WTC11 (cell line): ENCODE results near the gene SYNE3. TPM values are rescaled to one million over a fixed set of nuclear protein-coding genes. Genes with fewer than 3 reads are reported as not detected.

Experiments used
- ATAC-seq: fragments of 200-7000 bp; cut with Tn5 transposase; 2 replicates; pipeline ENCODE4 v1.10.0; 2021; ENCODE audit warnings: mild to moderate bottlenecking, moderate library complexity
- Bru-seq: library from RNA; stranded (reverse); fragments of 400-500 nt; gene quantifications from one replicate; lab custom pipeline; 2021; lab: Mats Ljungman, UMichigan
- CTCF ChIA-PET: fragments of 300-600 bp; sonication (Branson Sonifier 250); formaldehyde crosslinking; loops from one replicate; lab custom pipeline; 2021; ENCODE audit warnings: antibody characterized with exemption; lab: Charles Lee
- POLR2A ChIA-PET: fragments of 350-600 bp; sonication (Branson Sonifier 250); formaldehyde crosslinking; loops from one replicate; lab custom pipeline; 2021; ENCODE audit warnings: antibody characterized with exemption; lab: Charles Lee
- DNase-seq: peaks from one replicate; pipeline ENCODE4 v3.0.0; 2021; ENCODE audit warnings: low spot score
- H3K27ac Mint-ChIP-seq: 2 replicates; pipeline ENCODE4 v1.8.0; 2021; ENCODE audit warnings: mixed read lengths
- H3K27me3 Mint-ChIP-seq: 2 replicates; pipeline ENCODE4 v1.8.0; 2021; ENCODE audit warnings: low read depth, mild to moderate bottlenecking, moderate library complexity, mixed read lengths
- H3K36me3 Mint-ChIP-seq: 2 replicates; pipeline ENCODE4 v1.8.0; 2021; ENCODE audit warnings: mixed read lengths
- H3K4me1 Mint-ChIP-seq: 2 replicates; pipeline ENCODE4 v1.8.0; 2022; ENCODE audit warnings: mixed read lengths
- H3K4me3 Mint-ChIP-seq: 2 replicates; pipeline ENCODE4 v1.8.0; 2021; ENCODE audit warnings: mild to moderate bottlenecking, moderate library complexity, mixed read lengths
- H3K9me3 Mint-ChIP-seq: 2 replicates; pipeline ENCODE4 v1.8.0; 2021; ENCODE audit warnings: mixed read lengths
- ATF6 ChIP-seq: sonication (generic); formaldehyde crosslinking; IDR thresholded peaks from 2 replicates; pipeline ENCODE4 v1.8.1; 2023; ENCODE audit warnings: mild to moderate bottlenecking, missing genetic modification reagents
- CBFB ChIP-seq: sonication (generic); formaldehyde crosslinking; IDR thresholded peaks from 2 replicates; pipeline ENCODE4 v1.8.1; 2022; ENCODE audit warnings: mild to moderate bottlenecking, low read depth, missing genetic modification reagents
- CREM ChIP-seq: sonication (generic); formaldehyde crosslinking; IDR thresholded peaks from 2 replicates; pipeline ENCODE4 v1.8.1; 2022; ENCODE audit warnings: mild to moderate bottlenecking, missing genetic modification reagents, moderate library complexity
- E2F1 ChIP-seq: sonication (generic); formaldehyde crosslinking; IDR thresholded peaks from 2 replicates; pipeline ENCODE4 v1.8.0; 2022; ENCODE audit warnings: mild to moderate bottlenecking, missing genetic modification reagents
- E2F5 ChIP-seq: sonication (generic); formaldehyde crosslinking; IDR thresholded peaks from 2 replicates; pipeline ENCODE4 v1.8.1; 2022; ENCODE audit warnings: mild to moderate bottlenecking, moderate library complexity, missing genetic modification reagents
- EMX1 ChIP-seq: fragments of 250-450 bp; sonication (Bioruptor Pico); IDR thresholded peaks from 2 replicates; pipeline ENCODE4 v1.8.0; 2021; ENCODE audit warnings: mild to moderate bottlenecking
- ESRRA ChIP-seq: sonication (generic); formaldehyde crosslinking; IDR thresholded peaks from 2 replicates; pipeline ENCODE4 v1.8.1; 2022; ENCODE audit warnings: mild to moderate bottlenecking, missing genetic modification reagents, borderline replicate concordance
- FOXP1 ChIP-seq: sonication (generic); formaldehyde crosslinking; IDR thresholded peaks from 2 replicates; pipeline ENCODE4 v1.8.0; 2022; ENCODE audit warnings: missing genetic modification reagents, mild to moderate bottlenecking, moderate library complexity, borderline replicate concordance
- KAT7 ChIP-seq: sonication (generic); formaldehyde crosslinking; IDR thresholded peaks from 2 replicates; pipeline ENCODE4 v1.8.1; 2023; ENCODE audit warnings: missing genetic modification reagents, mild to moderate bottlenecking, borderline replicate concordance
- MXD4 ChIP-seq: fragments of 250-450 bp; sonication (Bioruptor Pico); IDR thresholded peaks from 2 replicates; pipeline ENCODE4 v1.8.0; 2021; ENCODE audit warnings: mild to moderate bottlenecking, moderate library complexity, borderline replicate concordance
- NR2C2 ChIP-seq: sonication (generic); formaldehyde crosslinking; IDR thresholded peaks from 2 replicates; pipeline ENCODE4 v1.8.0; 2022; ENCODE audit warnings: mild to moderate bottlenecking, missing genetic modification reagents
- SMAD3 ChIP-seq: sonication (generic); formaldehyde crosslinking; IDR thresholded peaks from 2 replicates; pipeline ENCODE4 v1.8.0; 2022; ENCODE audit warnings: missing genetic modification reagents, mild to moderate bottlenecking, borderline replicate concordance
- SP1 ChIP-seq: sonication (generic); formaldehyde crosslinking; conservative IDR thresholded peaks from 2 replicates; pipeline ENCODE4 v1.8.1; 2022; ENCODE audit warnings: missing genetic modification reagents
- TEAD1 ChIP-seq: sonication (generic); formaldehyde crosslinking; IDR thresholded peaks from 2 replicates; pipeline ENCODE4 v1.8.0; 2022; ENCODE audit warnings: mild to moderate bottlenecking, missing genetic modification reagents
- ZNF121 ChIP-seq: sonication (generic); formaldehyde crosslinking; IDR thresholded peaks from 2 replicates; pipeline ENCODE4 v1.8.0; 2023; ENCODE audit warnings: missing genetic modification reagents
- ZNF425 ChIP-seq: fragments of 250-450 bp; sonication (Bioruptor Pico); conservative IDR thresholded peaks from 2 replicates; pipeline ENCODE4 v1.9.0; 2021; ENCODE audit warnings: mild to moderate bottlenecking
- ZNF671 ChIP-seq: fragments of 250-450 bp; sonication (Bioruptor Pico); IDR thresholded peaks from 2 replicates; pipeline ENCODE4 v1.8.0; 2021; ENCODE audit warnings: mild to moderate bottlenecking
- long read RNA-seq, 3 experiments: library from RNA in 1 of 3; library from capped mRNA in 1 of 3; library from polyadenylated mRNA in 1 of 3; unstranded in 2 of 3; stranded (forward) in 1 of 3; transcript quantifications; one replicate each; pipeline ENCODE4 v2.0.0, GENCODE V29; 2021
- total RNA-seq: library from RNA; stranded (reverse); gene quantifications from 3 replicates; pipeline ENCODE4 v1.2.3, GENCODE V29; 2021

Gene SYNE3
- total RNA-seq (0.21 to 0.34 TPM (median 0.24 TPM) in 3 replicates), Bru-seq, nascent RNA (percentile 10 among the genes with signal in this experiment)
- long read RNA-seq, experiment 1: 0 reads
- long read RNA-seq, experiment 2: 0 reads
- long read RNA-seq, experiment 3: 0 reads

- no peak for TF ChIP-seq ATF6 (CRISPR knock-in tag)
- no peak for TF ChIP-seq ZNF671 (CRISPR knock-in tag)
- TF ChIP-seq FOXP1 (CRISPR knock-in tag): no peak
- H3K27me3 Mint-ChIP-seq: peaks cover 39% of the 10 kb centered on the region
- no peaks in the 10 kb centered on the region for H3K36me3 Mint-ChIP-seq
- POLR2A ChIA-PET: interaction anchor here (1.6 kb wide), 1 partner anchor 18 kb away, joined by 4 read pairs; no protein-coding TSS in a partner anchor
- peaks cover 13% of the 10 kb centered on the region for H3K4me1 Mint-ChIP-seq
- H3K9me3 Mint-ChIP-seq: no peaks in the 10 kb centered on the region
- no peak within 1 kb of the TSS for H3K27ac Mint-ChIP-seq
- peak within 1 kb of the TSS; percentile 68 for H3K4me3 Mint-ChIP-seq
- CTCF ChIA-PET: interaction anchor here (0.5 to 4.9 kb wide), 14 partner anchors 9 to 277 kb away, joined by 3 to 30 read pairs (median 5); no protein-coding TSS in a partner anchor
- DNase-seq (peak; percentile 32), ATAC-seq (peak; percentile 56)
These were observed at the start of gene SYNE3 for GRCh38 chr14:95516554-95517181. Gene SYNE3 (minus strand): TSS chr14:95516650. CDS start chr14:95475821, 40,829 bp downstream.

GRCh38 chr14:95564060-95564459, 47.6 kb upstream of the SYNE3 start:
- CTCF ChIA-PET: interaction anchor here (1.0 to 4.2 kb wide), 5 partner anchors 102 to 535 kb away, joined by 3 to 32 read pairs (median 5); no protein-coding TSS in a partner anchor

GRCh38 chr14:95562892-95563685, 46.6 kb upstream of the SYNE3 start:
- TF ChIP-seq KAT7 (CRISPR knock-in tag) (no peak), ESRRA (CRISPR knock-in tag) (no peak), E2F1 (CRISPR knock-in tag) (no peak), CREM (CRISPR knock-in tag) (no peak), MXD4 (no peak), ATF6 (CRISPR knock-in tag) (no peak), ZNF425 (no peak), CBFB (CRISPR knock-in tag) (no peak), NR2C2 (no peak), EMX1 (CRISPR knock-in tag) (no peak), TEAD1 (CRISPR knock-in tag) (no peak), E2F5 (no peak), SMAD3 (CRISPR knock-in tag) (no peak)
- Mint-ChIP-seq H3K4me1 (peaks cover 22% of the 10 kb centered on the region), H3K27me3 (peaks cover 28% of the 10 kb centered on the region), H3K27ac (no peak overlapping the region), H3K4me3 (no peak overlapping the region), H3K9me3 (peaks cover 3% of the 10 kb centered on the region), H3K36me3 (no peaks in the 10 kb centered on the region)
- ChIA-PET CTCF (interaction anchor here (0.7 to 4.2 kb wide), 14 partner anchors 13 to 537 kb away, joined by 3 to 32 read pairs (median 4); partner anchors contain the start of gene C14orf132), POLR2A (interaction anchor here (0.9 kb wide), 1 partner anchor 431 kb away, joined by 4 read pairs; no protein-coding TSS in a partner anchor)
- no peak for ATAC-seq
- DNase-seq: no peak

More at GRCh38 chr14:95564060-95564459, 47.6 kb upstream of the SYNE3 start:
- Mint-ChIP-seq H3K4me1 (peaks cover 21% of the 10 kb centered on the region), H3K9me3 (no peaks in the 10 kb centered on the region), H3K27ac (no peak overlapping the region), H3K4me3 (no peak overlapping the region), H3K27me3 (peaks cover 29% of the 10 kb centered on the region), H3K36me3 (no peaks in the 10 kb centered on the region)
- ATAC-seq (no peak), DNase-seq (no peak)
- TF ChIP-seq SP1 (CRISPR knock-in tag) (no peak), ZNF121 (CRISPR knock-in tag) (no peak)
- POLR2A ChIA-PET: interaction anchor here (0.9 kb wide), 1 partner anchor 430 kb away, joined by 4 read pairs; no protein-coding TSS in a partner anchor
